Measurements from ENCODE around the gene TRPM3.

Gene TRPM3

DNA sequence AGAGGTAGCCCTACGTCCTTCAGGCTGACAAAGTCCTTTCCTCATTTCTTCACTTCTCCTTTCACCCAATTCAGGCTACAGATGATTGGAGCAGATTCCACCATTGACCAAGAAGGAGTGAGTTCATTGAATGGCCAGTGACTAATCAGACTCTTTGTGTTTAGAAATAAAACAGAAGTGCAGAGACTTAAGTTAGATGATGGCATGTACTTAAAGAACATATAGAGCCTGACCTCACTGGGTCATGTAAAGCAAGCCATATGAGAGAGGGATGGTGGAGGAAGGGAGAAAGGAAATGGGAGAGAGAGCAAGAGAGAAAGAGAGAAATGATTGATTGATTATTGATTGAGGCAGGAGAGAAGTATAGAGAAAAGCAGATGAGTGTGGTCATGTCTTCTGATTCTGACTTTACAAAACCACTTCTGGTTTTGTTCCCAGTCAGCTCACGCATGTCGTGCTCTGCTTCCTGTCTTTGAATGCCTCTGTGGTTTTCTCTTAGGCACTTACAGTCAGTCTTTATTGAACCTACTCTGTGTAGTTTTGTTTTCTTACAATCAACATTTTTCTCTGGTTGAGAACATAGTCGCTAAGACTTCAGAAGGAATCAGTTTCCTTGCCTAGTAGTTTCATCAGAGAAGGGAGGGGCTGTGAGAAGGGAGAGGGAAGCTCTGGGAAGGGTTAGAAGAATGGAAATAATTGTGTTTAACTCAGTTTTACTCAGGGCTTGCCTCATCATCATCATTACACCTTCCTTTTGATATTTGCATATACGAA, 557.8 kb downstream of the TRPM3 start:
- Histone ChIP-seq H3K9ac (ENCODE audit: low read depth, low read length) (no peak overlapping the region), H3K4me3 (ENCODE audit: low read depth, low read length) (no peak overlapping the region), H3K9me3 (ENCODE audit: control insufficient read depth, insufficient read depth, low read length) (no peaks in the 10 kb centered on the region), H3K27me3 (ENCODE audit: control insufficient read depth, insufficient read depth, low read length) (no peaks in the 10 kb centered on the region), H3K27ac (ENCODE audit: low read depth, low read length) (no peak overlapping the region), H3K36me3 (ENCODE audit: control insufficient read depth, insufficient read depth, low read length) (no peaks in the 10 kb centered on the region), H3K4me1 (ENCODE audit: control insufficient read depth, insufficient read depth, low read length) (peaks cover 11% of the 10 kb centered on the region)

DNA sequence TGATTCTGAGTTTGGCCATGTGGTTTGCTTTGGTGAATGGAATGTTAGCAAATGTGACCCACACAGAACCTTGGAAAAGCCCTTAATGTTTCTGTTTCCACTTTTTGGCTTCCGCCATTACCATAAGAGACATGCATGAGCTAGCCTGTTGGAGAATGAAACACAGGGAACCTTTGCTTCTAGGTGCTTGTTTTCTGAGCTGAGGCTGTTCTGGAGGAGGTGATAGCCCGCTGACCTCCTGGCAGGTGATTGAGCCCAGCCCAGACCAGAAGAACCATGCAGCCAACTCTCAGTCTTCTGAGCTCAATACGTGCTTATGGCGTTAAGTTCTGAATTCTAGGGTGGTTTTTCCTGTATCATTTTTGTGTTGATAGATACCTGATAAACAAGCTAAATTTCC, 558.4 kb downstream of the TRPM3 start:
- no peak overlapping the region for H3K27ac ChIP-seq (ENCODE audit: low read depth, low read length)
- H3K4me3 ChIP-seq (ENCODE audit: low read depth, low read length) = no peak overlapping the region
- H3K27me3 ChIP-seq (ENCODE audit: control insufficient read depth, insufficient read depth, low read length) = no peaks in the 10 kb centered on the region
- peaks cover 11% of the 10 kb centered on the region for H3K4me1 ChIP-seq (ENCODE audit: control insufficient read depth, insufficient read depth, low read length)
- H3K9ac ChIP-seq (ENCODE audit: low read depth, low read length) = no peak overlapping the region
- H3K9me3 ChIP-seq (ENCODE audit: control insufficient read depth, insufficient read depth, low read length) = no peaks in the 10 kb centered on the region
- H3K36me3 ChIP-seq (ENCODE audit: control insufficient read depth, insufficient read depth, low read length) = no peaks in the 10 kb centered on the region

DNA sequence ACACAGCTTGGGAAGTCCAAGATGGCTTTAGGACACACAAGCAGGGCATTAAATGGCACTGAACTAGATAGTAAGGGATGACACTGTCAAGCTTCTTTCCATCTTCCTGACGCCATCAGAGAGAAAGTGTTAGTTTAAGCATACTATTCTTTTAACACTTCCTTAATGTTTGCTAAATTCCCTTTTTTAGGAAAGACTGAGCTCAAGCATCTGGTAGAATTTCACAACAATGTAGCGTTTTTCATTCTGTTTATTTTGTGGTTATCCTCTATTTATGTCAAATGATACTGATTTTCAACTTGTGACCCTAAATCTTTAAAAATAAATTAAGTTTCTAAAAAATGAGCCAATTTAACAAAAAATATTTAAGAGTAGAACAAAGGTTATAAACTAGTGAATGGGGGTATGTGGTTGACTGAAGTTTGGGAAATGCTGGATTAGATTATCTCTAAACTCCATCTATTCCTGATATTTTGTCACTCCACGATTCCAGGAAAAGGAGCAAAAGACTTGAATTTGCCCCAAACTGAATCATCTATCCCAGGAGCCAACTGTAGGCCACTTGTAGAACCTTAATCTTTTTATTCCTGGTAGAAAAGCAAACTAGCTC, 559.5 kb downstream of the TRPM3 start:
- Histone ChIP-seq H3K27me3 (ENCODE audit: control insufficient read depth, insufficient read depth, low read length) (no peaks in the 10 kb centered on the region), H3K4me1 (ENCODE audit: control insufficient read depth, insufficient read depth, low read length) (peaks cover 7% of the 10 kb centered on the region), H3K4me3 (ENCODE audit: low read depth, low read length) (no peak overlapping the region), H3K9me3 (ENCODE audit: control insufficient read depth, insufficient read depth, low read length) (no peaks in the 10 kb centered on the region), H3K9ac (ENCODE audit: low read depth, low read length) (no peak overlapping the region), H3K36me3 (ENCODE audit: control insufficient read depth, insufficient read depth, low read length) (no peaks in the 10 kb centered on the region), H3K27ac (ENCODE audit: low read depth, low read length) (no peak overlapping the region)

DNA sequence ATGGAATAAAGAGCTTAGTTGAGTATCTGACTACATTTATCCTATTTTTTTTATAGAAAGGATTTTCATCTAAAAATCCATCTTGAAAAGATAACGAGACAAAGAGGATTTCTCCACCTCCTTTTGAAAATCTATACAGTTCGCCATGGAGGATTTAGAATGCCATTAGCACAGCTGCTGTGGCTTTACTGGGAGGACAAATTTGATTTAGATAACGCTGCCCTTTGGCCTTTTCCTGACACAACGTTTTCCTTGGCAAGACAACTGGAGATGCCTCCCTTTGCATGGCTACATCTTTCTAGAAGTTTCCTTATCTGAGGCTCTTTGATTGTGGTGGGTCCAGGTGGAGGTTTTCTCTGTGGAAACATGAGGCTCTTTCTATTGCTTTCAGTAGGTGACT, 560.3 kb downstream of the TRPM3 start:
- Histone ChIP-seq H3K36me3 (ENCODE audit: control insufficient read depth, insufficient read depth, low read length) (no peaks in the 10 kb centered on the region), H3K4me1 (ENCODE audit: control insufficient read depth, insufficient read depth, low read length) (no peaks in the 10 kb centered on the region), H3K27ac (ENCODE audit: low read depth, low read length) (no peak overlapping the region), H3K9ac (ENCODE audit: low read depth, low read length) (no peak overlapping the region), H3K27me3 (ENCODE audit: control insufficient read depth, insufficient read depth, low read length) (no peaks in the 10 kb centered on the region), H3K4me3 (ENCODE audit: low read depth, low read length) (no peak overlapping the region), H3K9me3 (ENCODE audit: control insufficient read depth, insufficient read depth, low read length) (no peaks in the 10 kb centered on the region)

DNA sequence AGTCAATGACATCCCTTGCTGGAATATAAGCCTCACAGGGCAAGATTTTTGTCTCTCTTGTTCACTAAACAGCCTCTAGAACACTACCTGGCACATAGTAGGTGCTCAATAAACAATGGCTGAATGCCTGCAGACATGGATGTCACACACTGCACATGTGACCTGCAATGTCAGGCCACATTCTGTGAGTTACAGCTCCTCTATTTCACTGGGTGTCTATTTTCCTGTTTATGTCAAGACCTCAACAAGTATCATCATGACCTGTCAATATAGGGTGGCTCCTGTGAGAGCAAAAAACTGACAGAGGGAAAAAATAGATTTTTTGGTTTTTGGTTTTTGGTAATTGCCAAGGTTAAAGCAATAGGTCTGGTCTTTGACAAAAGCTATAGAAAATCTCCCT, 562.3 kb downstream of the TRPM3 start:
- Histone ChIP-seq H3K9ac (ENCODE audit: low read depth, low read length) (no peak overlapping the region), H3K36me3 (ENCODE audit: control insufficient read depth, insufficient read depth, low read length) (no peaks in the 10 kb centered on the region), H3K27ac (ENCODE audit: low read depth, low read length) (no peak overlapping the region), H3K4me1 (ENCODE audit: control insufficient read depth, insufficient read depth, low read length) (peaks cover 10% of the 10 kb centered on the region), H3K9me3 (ENCODE audit: control insufficient read depth, insufficient read depth, low read length) (no peaks in the 10 kb centered on the region), H3K27me3 (ENCODE audit: control insufficient read depth, insufficient read depth, low read length) (no peaks in the 10 kb centered on the region), H3K4me3 (ENCODE audit: low read depth, low read length) (no peak overlapping the region)

DNA sequence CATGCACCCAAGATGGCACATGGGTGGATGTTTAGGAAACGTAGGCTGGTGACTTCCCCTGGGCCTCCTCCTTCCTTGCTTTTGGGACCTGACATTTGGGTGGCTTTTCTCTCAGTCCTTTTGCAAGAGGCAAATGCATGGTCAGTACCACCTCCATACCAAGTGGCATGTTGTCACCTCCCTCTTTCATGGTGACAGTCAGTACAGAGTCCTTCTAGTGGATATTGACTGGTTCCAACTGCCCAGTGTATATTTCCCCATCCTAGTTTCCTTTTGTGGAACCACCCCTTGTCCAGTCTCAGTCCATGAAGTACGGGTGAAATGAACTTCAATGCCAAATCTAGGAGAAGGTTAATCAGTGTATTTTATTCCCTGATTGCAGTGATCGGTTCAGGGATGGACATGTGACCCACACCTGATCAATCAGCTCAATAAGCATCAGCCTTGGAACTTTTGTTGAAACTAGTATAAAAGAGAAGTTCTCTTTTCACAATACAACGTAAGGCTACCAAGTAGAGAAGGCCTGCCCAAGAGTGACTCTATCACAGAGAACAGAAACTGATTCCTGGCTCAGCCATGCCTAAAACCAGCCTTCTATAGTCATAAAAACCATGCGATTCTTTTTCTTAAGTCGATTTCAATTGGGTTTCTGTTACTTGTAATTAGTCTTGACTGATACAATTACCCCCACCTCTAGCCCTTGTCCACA, 563.6 kb downstream of the TRPM3 start:
- H3K9me3 ChIP-seq (ENCODE audit: control insufficient read depth, insufficient read depth, low read length) = no peaks in the 10 kb centered on the region
- H3K4me3 ChIP-seq (ENCODE audit: low read depth, low read length) = no peak overlapping the region
- H3K27me3 ChIP-seq (ENCODE audit: control insufficient read depth, insufficient read depth, low read length) = no peaks in the 10 kb centered on the region
- H3K9ac ChIP-seq (ENCODE audit: low read depth, low read length) = no peak overlapping the region
- no peaks in the 10 kb centered on the region for H3K36me3 ChIP-seq (ENCODE audit: control insufficient read depth, insufficient read depth, low read length)
- no peak overlapping the region for H3K27ac ChIP-seq (ENCODE audit: low read depth, low read length)
- peaks cover 21% of the 10 kb centered on the region for H3K4me1 ChIP-seq (ENCODE audit: control insufficient read depth, insufficient read depth, low read length)

DNA sequence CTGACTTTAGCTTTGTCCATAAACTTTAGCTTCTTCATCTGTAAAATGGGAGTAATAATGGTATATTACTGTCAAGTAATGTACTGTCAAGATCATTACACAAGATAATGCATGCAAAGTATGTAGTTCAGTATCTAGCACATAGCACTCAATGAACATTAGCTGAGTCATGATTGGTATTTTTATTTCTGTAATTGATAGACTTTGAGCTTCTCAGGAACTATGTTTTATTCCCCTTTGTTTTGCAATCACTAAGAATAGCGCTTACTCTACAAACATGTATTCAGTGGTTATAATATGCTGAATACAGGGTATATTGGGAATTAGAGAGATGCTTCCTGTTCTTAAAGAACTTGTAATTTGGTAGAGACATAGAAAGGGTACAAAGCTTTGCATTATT, 564.6 kb downstream of the TRPM3 start:
- Histone ChIP-seq H3K9me3 (ENCODE audit: control insufficient read depth, insufficient read depth, low read length) (no peaks in the 10 kb centered on the region), H3K27ac (ENCODE audit: low read depth, low read length) (no peak overlapping the region), H3K4me3 (ENCODE audit: low read depth, low read length) (no peak overlapping the region), H3K4me1 (ENCODE audit: control insufficient read depth, insufficient read depth, low read length) (peaks cover 21% of the 10 kb centered on the region), H3K27me3 (ENCODE audit: control insufficient read depth, insufficient read depth, low read length) (no peaks in the 10 kb centered on the region), H3K9ac (ENCODE audit: low read depth, low read length) (no peak overlapping the region), H3K36me3 (ENCODE audit: control insufficient read depth, insufficient read depth, low read length) (no peaks in the 10 kb centered on the region)

DNA sequence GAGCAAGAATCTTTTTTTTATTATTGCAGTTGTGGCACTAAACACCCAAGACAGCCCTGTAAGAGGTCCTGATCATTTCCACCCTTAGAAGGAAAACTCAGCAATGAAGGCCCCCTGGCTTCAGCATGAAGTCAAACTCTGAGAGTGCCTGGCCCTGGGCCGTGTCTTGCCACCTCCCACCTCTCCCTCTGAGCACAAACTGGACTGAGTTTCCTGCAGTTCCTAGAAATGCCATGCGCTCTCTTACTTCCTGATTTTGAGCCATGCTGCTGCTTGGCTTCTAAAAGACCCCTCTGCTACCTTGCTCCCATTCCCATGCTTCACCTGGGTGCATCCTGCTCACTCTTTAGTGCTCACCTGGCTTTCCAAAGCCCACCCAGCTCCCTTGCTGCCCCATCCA, 566.5 kb downstream of the TRPM3 start:
- Histone ChIP-seq H3K27me3 (ENCODE audit: control insufficient read depth, insufficient read depth, low read length) (no peaks in the 10 kb centered on the region), H3K36me3 (ENCODE audit: control insufficient read depth, insufficient read depth, low read length) (no peaks in the 10 kb centered on the region), H3K4me1 (ENCODE audit: control insufficient read depth, insufficient read depth, low read length) (peaks cover 21% of the 10 kb centered on the region), H3K9me3 (ENCODE audit: control insufficient read depth, insufficient read depth, low read length) (no peaks in the 10 kb centered on the region), H3K27ac (ENCODE audit: low read depth, low read length) (peak overlapping the region; percentile 93), H3K9ac (ENCODE audit: low read depth, low read length) (peak overlapping the region; percentile 66; the same call in 1 of the 2 replicates), H3K4me3 (ENCODE audit: low read depth, low read length) (no peak overlapping the region)

DNA sequence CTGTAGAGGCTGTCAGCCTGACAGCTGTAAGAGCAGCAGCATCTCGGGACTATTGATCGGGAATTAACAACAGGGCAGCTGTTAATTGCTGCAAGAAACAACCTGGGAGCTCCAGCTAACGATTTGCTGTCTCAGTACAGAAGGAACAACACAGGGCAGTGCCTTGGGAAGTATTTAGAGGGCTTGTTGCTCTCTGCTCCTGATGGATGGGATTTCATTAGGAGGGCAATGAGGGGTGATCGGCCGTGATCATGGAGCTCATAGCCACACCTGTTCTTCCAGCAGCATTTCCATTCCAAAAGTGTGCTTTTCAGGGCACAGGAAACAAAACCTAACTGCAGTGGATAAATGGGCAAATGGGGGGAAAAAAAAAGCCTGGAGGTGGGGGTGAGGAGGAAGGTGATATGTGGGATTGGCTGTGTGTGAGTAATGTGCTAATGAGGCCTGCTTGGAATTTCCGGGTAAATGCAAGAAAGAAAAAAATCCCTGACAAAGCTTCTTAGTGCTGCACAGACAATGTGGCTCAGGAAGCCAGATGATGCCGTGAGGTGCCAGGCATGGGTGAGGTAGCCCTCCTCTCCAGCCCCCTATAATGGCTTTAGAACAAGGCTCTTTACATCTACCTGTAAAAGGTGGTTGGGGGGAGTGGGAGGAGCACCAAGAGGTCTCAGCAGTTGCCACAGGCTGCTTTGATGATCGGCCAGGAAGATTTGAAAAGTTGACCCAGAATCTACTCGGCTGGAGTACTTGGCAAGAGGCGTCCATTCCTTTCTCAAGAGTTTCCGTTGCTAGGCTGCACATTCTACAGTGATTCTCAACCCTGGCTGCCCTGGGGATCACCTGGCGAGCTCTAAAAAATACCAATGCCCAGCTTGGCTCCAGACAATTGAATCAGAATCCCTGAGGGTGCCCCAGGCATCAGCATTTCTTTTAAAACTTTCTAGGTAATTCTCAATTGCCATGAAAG, 567.4 kb downstream of the TRPM3 start:
- Histone ChIP-seq H3K9ac (ENCODE audit: low read depth, low read length) (peak overlapping the region; percentile 66), H3K9me3 (ENCODE audit: control insufficient read depth, insufficient read depth, low read length) (no peaks in the 10 kb centered on the region), H3K36me3 (ENCODE audit: control insufficient read depth, insufficient read depth, low read length) (no peaks in the 10 kb centered on the region), H3K27ac (ENCODE audit: low read depth, low read length) (peak overlapping the region; percentile 93), H3K4me1 (ENCODE audit: control insufficient read depth, insufficient read depth, low read length) (peaks cover 21% of the 10 kb centered on the region), H3K4me3 (ENCODE audit: low read depth, low read length) (no peak overlapping the region), H3K27me3 (ENCODE audit: control insufficient read depth, insufficient read depth, low read length) (no peaks in the 10 kb centered on the region)

DNA sequence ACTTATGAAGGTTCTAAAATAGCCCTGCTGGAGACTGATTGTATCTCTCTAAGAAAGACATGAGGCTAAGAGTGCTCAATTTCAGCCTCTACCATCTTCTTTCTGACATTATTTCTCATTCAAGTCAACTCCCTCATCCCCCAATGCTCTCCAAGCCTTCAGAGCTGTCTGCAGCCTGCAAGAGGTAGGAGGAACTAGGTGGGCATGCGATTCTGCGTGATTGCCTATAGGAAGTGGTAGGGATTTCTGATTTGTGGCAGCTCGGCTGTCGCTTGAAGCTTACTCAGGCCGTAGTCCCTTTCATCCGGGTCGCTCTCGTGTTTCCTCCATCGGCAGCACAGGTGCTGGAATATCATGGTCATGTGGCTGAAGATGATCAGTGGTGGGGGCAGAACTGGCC, 568.9 kb downstream of the TRPM3 start:
- Histone ChIP-seq H3K36me3 (ENCODE audit: control insufficient read depth, insufficient read depth, low read length) (no peaks in the 10 kb centered on the region), H3K9me3 (ENCODE audit: control insufficient read depth, insufficient read depth, low read length) (no peaks in the 10 kb centered on the region), H3K27me3 (ENCODE audit: control insufficient read depth, insufficient read depth, low read length) (no peaks in the 10 kb centered on the region), H3K4me3 (ENCODE audit: low read depth, low read length) (no peak overlapping the region), H3K27ac (ENCODE audit: low read depth, low read length) (no peak overlapping the region), H3K9ac (ENCODE audit: low read depth, low read length) (no peak overlapping the region), H3K4me1 (ENCODE audit: control insufficient read depth, insufficient read depth, low read length) (peaks cover 21% of the 10 kb centered on the region)

Data from HUES48 (cell line).